SK-N-MC (cell line): ENCODE measurements around the gene NDUFAF4.

Source experiments
- EZH2 ChIP-seq: fragments of 200-600 bp; sonication (generic); IDR thresholded peaks from one replicate; pipeline ENCODE4 v1.6.1; 2017; ENCODE audit warnings: antibody characterized with exemption
- FOXP2 ChIP-seq: optimal IDR thresholded peaks from 2 replicates; pipeline ENCODE3; 2011; ENCODE audit warnings: mild to moderate bottlenecking, moderate library complexity; ENCODE audit not compliant: insufficient read depth; ENCODE audit errors: extremely low read length, control extremely low read depth
- POLR2AphosphoS5 ChIP-seq: IDR thresholded peaks from 2 replicates; pipeline ENCODE4 v1.6.1; 2012; ENCODE audit warnings: mild to moderate bottlenecking, low read depth, low read length, borderline replicate concordance

GRCh38 chr6:96942676-96943075 is 45.0 kb upstream of the NDUFAF4 start:
- TF ChIP-seq EZH2 (no peak), POLR2AphosphoS5 (no peak), FOXP2 (no peak)
